CD4-positive, alpha-beta T cell (primary cell): Measurements from ENCODE around the gene ZNF516. TPM values are rescaled to one million over a fixed set of nuclear protein-coding genes. Genes with fewer than 3 reads are reported as not detected.

Experiments
- ATAC-seq: fragments of 200-7000 bp; cut with Tn5 transposase; one replicate; pipeline ENCODE4 v1.10.0; 2022; ENCODE audit warnings: mild to moderate bottlenecking; ENCODE audit not compliant: poor library complexity
- CTCF ChIA-PET: fragments of 350-600 bp; sonication (Branson Sonifier 250); formaldehyde crosslinking; loops from one replicate; lab custom pipeline; 2021; ENCODE audit warnings: antibody characterized with exemption, inconsistent platforms; lab: Charles Lee
- POLR2A ChIA-PET: fragments of 350-600 bp; sonication (Branson Sonifier 250); formaldehyde crosslinking; loops from one replicate; lab custom pipeline; 2021; ENCODE audit warnings: antibody characterized with exemption, inconsistent platforms; lab: Charles Lee
- DNase-seq, 14 experiments: peaks; one replicate each; pipeline ENCODE4 v3.0.0-alpha.2; 2013 to 2020; ENCODE audit warnings: mixed read lengths in 2 of 14
- H3K27ac ChIP-seq, 2 donors: one replicate each; pipeline versions ENCODE4 v1.5.1 to v1.7.0; 2013; ENCODE audit warnings: low read length in 2 of 2, low read depth in 1 of 2, mild to moderate bottlenecking in 1 of 2
- H3K27me3 ChIP-seq, 2 experiments: 1 replicate in 1 of 2; 2 replicates in 1 of 2; pipeline versions ENCODE4 v1.6.1 to v1.7.0; 2013; ENCODE audit warnings: low read length in 2 of 2, control low read depth in 1 of 2, mild to moderate bottlenecking in 1 of 2, moderate library complexity in 1 of 2; ENCODE audit not compliant: insufficient read depth in 2 of 2, control insufficient read depth in 1 of 2
- H3K36me3 ChIP-seq: one replicate; pipeline ENCODE4 v1.6.1; 2013; ENCODE audit warnings: low read length, control low read depth; ENCODE audit not compliant: insufficient read depth
- H3K4me1 ChIP-seq: one replicate; pipeline ENCODE4 v1.6.1; 2013; ENCODE audit warnings: low read length, control low read depth; ENCODE audit not compliant: insufficient read depth
- H3K4me3 ChIP-seq: one replicate; pipeline ENCODE4 v1.5.1; 2013; ENCODE audit warnings: mild to moderate bottlenecking, low read length, moderate library complexity
- H3K9me3 ChIP-seq, 2 experiments: 1 replicate in 1 of 2; 2 replicates in 1 of 2; pipeline versions ENCODE4 v1.6.1 to v1.7.0; 2013; ENCODE audit warnings: low read length in 2 of 2, mild to moderate bottlenecking in 2 of 2, control low read depth in 1 of 2, moderate library complexity in 1 of 2; ENCODE audit not compliant: control insufficient read depth in 1 of 2, insufficient read depth in 1 of 2
- H3K27ac Mint-ChIP-seq: one replicate; pipeline ENCODE4 v1.8.0; 2020; ENCODE audit warnings: mixed read lengths
- H3K27me3 Mint-ChIP-seq: one replicate; pipeline ENCODE4 v1.8.0; 2021; ENCODE audit warnings: mixed read lengths
- H3K36me3 Mint-ChIP-seq: one replicate; pipeline ENCODE4 v1.8.0; 2021; ENCODE audit warnings: low read depth, mixed read lengths
- H3K4me1 Mint-ChIP-seq: one replicate; pipeline ENCODE4 v1.8.0; 2021; ENCODE audit warnings: low read depth, mixed read lengths
- H3K4me3 Mint-ChIP-seq: one replicate; pipeline ENCODE4 v1.8.0; 2020; ENCODE audit warnings: mild to moderate bottlenecking, mixed read lengths
- H3K9me3 Mint-ChIP-seq: one replicate; pipeline ENCODE4 v1.8.0; 2020; ENCODE audit warnings: mixed read lengths
- CTCF ChIP-seq: fragments of 200-600 bp; IDR thresholded peaks from one replicate; pipeline ENCODE4 v1.8.0; 2022; ENCODE audit warnings: antibody characterized with exemption, mild to moderate bottlenecking
- intact Hi-C, 2 experiments: fragments of 100-400 bp; cut with DNase I in 1 of 2; cut with micrococcal nuclease in 1 of 2; formaldehyde crosslinking; loops; one replicate each; pipeline versions ENCODE4 v1.15.1 to v1.9.0; 2023 to 2025; cut with DNase I, micrococcal nuclease
- total RNA-seq, 174 experiments: library from RNA in 2 of 174; stranded (reverse) in 2 of 174; gene quantifications; one replicate each; pipeline ENCODE4 v1.2.3 and lab custom pipeline; 2021 to 2026

The ZNF516 gene
- total RNA-seq, 2 experiments from 2014 or later = 22.4 to 29.3 TPM

- no peak overlapping the region for H3K27ac ChIP-seq
- Mint-ChIP-seq H3K4me3 (no peak overlapping the region), H3K4me1 (peaks cover 16% of the 10 kb centered on the region), H3K9me3 (no peaks in the 10 kb centered on the region), H3K27ac (no peak overlapping the region), H3K36me3 (peaks cover 17% of the 10 kb centered on the region), H3K27me3 (no peaks in the 10 kb centered on the region)
- H3K27me3 ChIP-seq = peaks cover 0 to 2% of the 10 kb centered on the region in 2 experiments
- TF ChIP-seq CTCF = no peak
- H3K4me3 ChIP-seq = no peak overlapping the region
- DNase-seq (no peak), ATAC-seq (no peak)
- peaks cover 0 to 7% of the 10 kb centered on the region in 2 experiments for H3K9me3 ChIP-seq
- intact Hi-C loops = no loop called here
- H3K36me3 ChIP-seq = no peaks in the 10 kb centered on the region
- CTCF ChIA-PET = no interaction called here
- H3K4me1 ChIP-seq = peaks cover 24% of the 10 kb centered on the region
- POLR2A ChIA-PET = no interaction called here
These were observed 112.8 kb downstream of the ZNF516 start for GRCh38 chr18:76382275-76382674.

DNA sequence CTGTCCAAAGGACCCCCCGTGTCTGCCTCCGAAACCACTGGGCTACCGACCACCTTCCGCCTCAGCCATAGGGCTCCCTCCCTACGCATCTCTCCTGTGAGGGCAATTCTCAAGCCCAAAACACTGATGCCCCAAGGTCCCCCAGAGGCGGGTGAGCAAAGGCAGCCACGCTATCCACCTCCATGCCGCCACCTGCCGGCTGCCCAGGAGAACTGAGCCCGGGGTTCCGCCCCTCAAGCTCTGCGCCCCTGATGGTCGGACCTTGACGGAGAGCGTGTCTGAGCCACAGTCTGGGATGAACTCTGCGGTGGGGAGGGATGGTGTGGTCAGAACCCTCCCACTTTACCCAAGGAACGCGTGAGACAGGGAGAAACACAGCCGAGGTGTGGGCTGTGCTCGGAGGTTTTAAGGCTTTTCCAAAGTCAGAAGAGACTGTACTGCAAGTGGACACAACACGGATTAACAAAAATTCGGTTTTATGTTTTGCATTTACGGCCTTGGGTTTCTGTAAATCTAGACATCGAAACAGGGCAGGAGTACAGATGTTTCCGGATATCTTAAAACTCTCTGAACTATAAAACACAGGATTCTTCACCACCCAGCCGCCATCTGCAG, 114.1 kb downstream of the ZNF516 start:
- Mint-ChIP-seq H3K27me3 (no peaks in the 10 kb centered on the region), H3K27ac (no peak overlapping the region), H3K36me3 (peaks cover 21% of the 10 kb centered on the region), H3K4me3 (no peak overlapping the region), H3K9me3 (no peaks in the 10 kb centered on the region), H3K4me1 (peaks cover 16% of the 10 kb centered on the region)
- H3K4me3 ChIP-seq = no peak overlapping the region
- H3K9me3 ChIP-seq = peaks cover 0 to 7% of the 10 kb centered on the region in 2 experiments
- no peak for TF ChIP-seq CTCF
- ChIA-PET POLR2A (no interaction called here), CTCF (no interaction called here)
- H3K4me1 ChIP-seq = peaks cover 24% of the 10 kb centered on the region
- H3K27me3 ChIP-seq = peaks cover 0 to 2% of the 10 kb centered on the region in 2 experiments
- peak in 2 of 14 experiments; percentile 8 to 20 for DNase-seq
- no peaks in the 10 kb centered on the region for H3K36me3 ChIP-seq
- ATAC-seq = no peak
- no peak overlapping the region for H3K27ac ChIP-seq
- intact Hi-C loops = no loop called here

DNA sequence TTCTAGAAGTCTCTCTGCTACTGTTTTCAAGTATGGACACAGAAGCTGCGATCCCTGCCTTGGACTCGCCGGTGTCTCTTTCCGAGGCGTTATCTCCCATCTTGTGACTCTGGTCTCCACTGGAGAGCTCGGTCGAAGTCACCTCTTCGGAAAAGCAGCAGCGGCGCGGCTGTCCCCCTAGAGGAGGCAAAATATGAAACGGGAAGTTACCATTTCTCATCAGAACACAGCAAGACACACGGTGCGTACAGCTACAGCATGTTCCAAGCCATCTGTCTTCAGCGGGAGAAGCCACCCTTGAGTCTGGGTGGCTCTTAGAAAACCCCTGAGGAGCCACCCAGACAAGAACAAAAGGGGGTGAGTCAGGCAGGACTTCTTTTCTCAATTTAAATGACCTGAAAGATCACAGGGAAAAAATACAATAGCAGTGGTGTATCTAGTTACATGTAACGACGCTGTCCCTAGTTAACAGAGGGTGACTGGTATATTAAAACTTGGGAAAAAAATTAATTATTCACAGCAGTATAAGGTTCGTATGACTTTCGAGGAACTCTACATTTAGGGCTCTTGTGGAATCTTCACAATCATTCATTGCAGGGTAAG, 114.8 kb downstream of the ZNF516 start:
- Histone ChIP-seq H3K36me3 (no peaks in the 10 kb centered on the region), H3K9me3 (peaks cover 0 to 7% of the 10 kb centered on the region in 2 experiments), H3K27me3 (no peaks in the 10 kb centered on the region), H3K4me3 (no peak overlapping the region), H3K27ac (no peak overlapping the region), H3K4me1 (peaks cover 24% of the 10 kb centered on the region)
- no peak for TF ChIP-seq CTCF
- peaks cover 21% of the 10 kb centered on the region for H3K4me1 Mint-ChIP-seq
- CTCF ChIA-PET = no interaction called here
- H3K27me3 Mint-ChIP-seq = no peaks in the 10 kb centered on the region
- peak overlapping the region; percentile 7 for H3K4me3 Mint-ChIP-seq
- intact Hi-C loops = no loop called here
- POLR2A ChIA-PET = no interaction called here
- H3K36me3 Mint-ChIP-seq = peaks cover 21% of the 10 kb centered on the region
- ATAC-seq (no peak), DNase-seq (no peak)
- H3K27ac Mint-ChIP-seq = peak overlapping the region; percentile 37
- no peaks in the 10 kb centered on the region for H3K9me3 Mint-ChIP-seq
